ENCODE results near the gene CHRNB2. TPM values are rescaled to one million over a fixed set of nuclear protein-coding genes. Genes with fewer than 3 reads are reported as not detected.
"Not testable (repeated sequence)": the region's sequence is repeated elsewhere in the genome, so short reads cannot be mapped to it uniquely, and the experiment has no call there.

The CHRNB2 gene
- total and polyA plus RNA-seq, 12 donors = 0.03 to 0.13 (median 0.06) TPM; not detected in 8

- H3K27me3 ChIP-seq = no peaks in the 10 kb centered on the region
- DNase-seq (no peak), ATAC-seq (no peak)
- peaks cover 0 to 19% (median 0%) of the 10 kb centered on the region in 9 donors for H3K36me3 ChIP-seq
- TF ChIP-seq, protein P1, sequence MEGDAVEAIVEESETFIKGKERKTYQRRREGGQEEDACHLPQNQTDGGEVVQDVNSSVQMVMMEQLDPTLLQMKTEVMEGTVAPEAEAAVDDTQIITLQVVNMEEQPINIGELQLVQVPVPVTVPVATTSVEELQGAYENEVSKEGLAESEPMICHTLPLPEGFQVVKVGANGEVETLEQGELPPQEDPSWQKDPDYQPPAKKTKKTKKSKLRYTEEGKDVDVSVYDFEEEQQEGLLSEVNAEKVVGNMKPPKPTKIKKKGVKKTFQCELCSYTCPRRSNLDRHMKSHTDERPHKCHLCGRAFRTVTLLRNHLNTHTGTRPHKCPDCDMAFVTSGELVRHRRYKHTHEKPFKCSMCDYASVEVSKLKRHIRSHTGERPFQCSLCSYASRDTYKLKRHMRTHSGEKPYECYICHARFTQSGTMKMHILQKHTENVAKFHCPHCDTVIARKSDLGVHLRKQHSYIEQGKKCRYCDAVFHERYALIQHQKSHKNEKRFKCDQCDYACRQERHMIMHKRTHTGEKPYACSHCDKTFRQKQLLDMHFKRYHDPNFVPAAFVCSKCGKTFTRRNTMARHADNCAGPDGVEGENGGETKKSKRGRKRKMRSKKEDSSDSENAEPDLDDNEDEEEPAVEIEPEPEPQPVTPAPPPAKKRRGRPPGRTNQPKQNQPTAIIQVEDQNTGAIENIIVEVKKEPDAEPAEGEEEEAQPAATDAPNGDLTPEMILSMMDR (IDR thresholded peaks at IDR 0.05) = no peak
- intact Hi-C loops (cut with DNase I) = no loop called here
- no peak overlapping the region for H3K4me3 ChIP-seq
- H3K4me1 ChIP-seq = peaks cover 5 to 25% (median 17%) of the 10 kb centered on the region in 9 donors
- H3K9me3 ChIP-seq = no peaks in the 10 kb centered on the region
- H3K27ac ChIP-seq = no peak overlapping the region
Observed at GRCh38 chr1:154524881-154525280, 42.7 kb upstream of the CHRNB2 start.

DNA sequence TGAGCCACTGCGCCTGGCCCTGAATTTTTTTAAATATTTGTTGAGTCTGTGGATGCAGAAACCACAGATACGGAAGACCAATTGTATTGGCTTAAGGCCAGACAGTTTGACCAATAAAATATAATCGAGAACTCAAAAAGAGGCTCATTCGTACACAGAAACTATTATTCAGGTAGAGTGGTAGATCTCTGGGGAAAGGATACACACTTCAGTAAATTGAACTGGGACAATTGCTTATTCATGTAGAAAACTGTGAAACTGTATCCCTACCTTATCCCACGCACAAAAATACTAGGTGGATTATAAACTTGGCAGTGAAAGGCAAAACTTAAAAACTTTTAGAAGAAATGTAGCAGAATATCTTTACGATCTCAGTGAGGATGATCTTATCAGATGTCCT lies 40.4 kb upstream of the CHRNB2 start:
- Histone ChIP-seq H3K27ac (peak overlapping the region in 1 of 10 donors; percentile 19), H3K4me3 (no peak overlapping the region), H3K9me3 (no peaks in the 10 kb centered on the region), H3K27me3 (no peaks in the 10 kb centered on the region), H3K4me1 (peaks cover 0 to 1% (median 0%) of the 10 kb centered on the region in 9 donors), H3K36me3 (peaks cover 0 to 24% (median 0%) of the 10 kb centered on the region in 9 donors)
- 74 to 83% methylated on average over 6 of the region's 6 CpGs for WGBS, 2 donors
- intact Hi-C loops (cut with DNase I) = no loop called here
- TF ChIP-seq, protein P1 (IDR thresholded peaks at IDR 0.05) = no peak
- ATAC-seq = no peak
- no peak for DNase-seq

GRCh38 chr1:154529308-154529707 lies 38.3 kb upstream of the CHRNB2 start:
- TF ChIP-seq, protein P1 (IDR thresholded peaks at IDR 0.05) = no peak
- no peak for ATAC-seq
- WGBS, 2 donors = 92 to 97% methylated on average over 6 of the region's 6 CpGs
- no peaks in the 10 kb centered on the region for H3K4me1 ChIP-seq
- no peak for DNase-seq
- H3K27ac ChIP-seq = no peak overlapping the region
- H3K4me3 ChIP-seq = no peak overlapping the region
- peaks cover 0 to 16% (median 0%) of the 10 kb centered on the region in 9 donors for H3K36me3 ChIP-seq
- no peaks in the 10 kb centered on the region for H3K27me3 ChIP-seq
- H3K9me3 ChIP-seq = no peaks in the 10 kb centered on the region
- intact Hi-C loops (cut with DNase I) = no loop called here

DNA sequence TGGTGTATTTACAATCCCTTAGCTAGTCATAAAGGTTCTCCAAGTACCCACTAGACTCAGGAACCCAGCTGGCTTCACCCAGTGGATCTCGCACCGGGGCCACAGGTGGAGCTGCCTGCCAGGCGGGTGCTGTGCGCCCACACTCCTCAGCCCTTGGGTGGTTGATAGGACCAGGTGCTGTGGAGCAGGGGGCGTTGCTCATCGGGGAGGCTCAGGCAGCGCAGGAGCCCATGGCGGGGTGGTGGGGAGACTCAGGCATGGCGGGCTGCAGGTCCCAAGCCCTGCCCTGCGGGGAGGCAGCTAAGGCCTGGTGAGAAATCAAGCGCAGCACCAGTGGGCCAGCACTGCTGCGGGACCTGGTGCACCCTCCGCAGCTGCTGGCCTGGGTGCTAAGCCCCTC lies 35.6 kb upstream of the CHRNB2 start:
- ATAC-seq; H3K4me3 ChIP-seq; H3K36me3 ChIP-seq; DNase-seq; H3K27me3 ChIP-seq; H3K4me1 ChIP-seq; H3K27ac ChIP-seq; H3K9me3 ChIP-seq; intact Hi-C loops (cut with DNase I): not testable (repeated sequence)
- WGBS, 2 donors = 98 to 100% methylated on average over 13 of the region's 13 CpGs

DNA sequence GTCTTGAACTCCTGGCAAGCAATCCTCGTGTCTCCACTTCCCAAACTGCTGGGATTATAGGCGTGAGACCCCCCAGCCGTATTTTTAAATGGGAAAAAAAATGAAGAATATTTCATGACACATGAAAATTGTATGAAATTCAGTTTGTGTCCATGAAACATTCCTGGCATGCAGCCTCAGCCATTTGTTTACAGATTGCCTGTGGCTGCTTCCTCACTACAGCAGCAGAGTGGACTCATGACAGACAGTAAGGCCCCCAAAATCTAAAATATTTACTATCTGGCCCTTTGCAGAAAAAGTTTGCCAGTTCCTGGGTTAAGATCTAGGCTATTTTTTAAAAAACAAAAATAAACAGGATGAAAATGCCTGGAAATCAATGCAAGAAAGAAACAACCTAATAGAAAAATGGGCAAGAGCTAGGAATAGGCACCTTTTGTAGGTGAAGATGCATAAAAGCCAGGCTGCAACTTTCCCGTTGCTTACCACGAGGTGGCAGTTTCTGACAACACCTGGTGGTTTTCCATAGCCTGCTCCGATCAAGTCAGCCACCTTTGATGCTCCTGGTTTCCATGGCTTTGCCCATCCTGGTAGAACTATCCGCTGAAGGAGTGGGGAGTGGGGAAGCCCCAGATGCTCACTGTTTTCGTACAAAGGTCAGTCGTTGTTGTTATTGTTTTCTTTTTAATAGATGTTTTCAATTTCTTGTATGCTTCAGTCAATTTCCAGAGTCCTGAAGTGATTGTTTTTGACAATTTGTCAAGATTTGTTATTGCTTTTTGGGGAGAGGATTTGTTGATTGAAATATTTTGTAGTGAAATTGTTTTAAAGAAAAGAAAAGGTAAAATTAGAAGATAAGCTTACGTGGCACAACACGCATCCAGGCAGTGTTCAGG lies 33.4 kb upstream of the CHRNB2 start:
- no peaks in the 10 kb centered on the region for H3K9me3 ChIP-seq
- no peak overlapping the region for H3K4me3 ChIP-seq
- H3K36me3 ChIP-seq = peaks cover 0 to 14% (median 0%) of the 10 kb centered on the region in 9 donors
- no peak for ATAC-seq
- no peaks in the 10 kb centered on the region for H3K27me3 ChIP-seq
- 61 to 70% methylated on average over 11 of the region's 11 CpGs for WGBS, 2 donors
- H3K4me1 ChIP-seq = no peaks in the 10 kb centered on the region
- intact Hi-C loops (cut with DNase I) = no loop called here
- TF ChIP-seq, protein P1 (IDR thresholded peaks at IDR 0.05) = peak in 5 of 9 donors; percentile 31 to 52 (median 36)
- no peak overlapping the region for H3K27ac ChIP-seq
- no peak for DNase-seq
